GM20000 (cell line): ENCODE data around the gene CRPPA.
"Not testable (repeated sequence)": the region's sequence is repeated elsewhere in the genome, so short reads cannot be mapped to it uniquely, and the experiment has no call there.

Source experiments
- DNase-seq: peaks from one replicate; pipeline ENCODE4 v3.0.0; 2012; ENCODE audit warnings: low spot score
- CTCF ChIP-seq: IDR thresholded peaks from 2 replicates; pipeline ENCODE4 v1.5.1; 2012; ENCODE audit warnings: mild to moderate bottlenecking, control low read depth; ENCODE audit errors: extremely low read depth, missing control alignments

Gene CRPPA

GRCh38 chr7:16395121-16395520, 26.2 kb downstream of the CRPPA start:
- TF ChIP-seq CTCF, result no peak
- no peak for DNase-seq

GRCh38 chr7:16393862-16394422, 27.4 kb downstream of the CRPPA start:
- DNase-seq, result no peak
- no peak for TF ChIP-seq CTCF

- TF ChIP-seq CTCF, result no peak
- DNase-seq, result no peak
Observed at GRCh38 chr7:16392990-16393523, 28.3 kb downstream of the CRPPA start.

- DNase-seq, result not testable (repeated sequence)
Observed at GRCh38 chr7:16383786-16384185, 37.6 kb downstream of the CRPPA start.

GRCh38 chr7:16383103-16383502, 38.2 kb downstream of the CRPPA start:
- DNase-seq, result not testable (repeated sequence)
